Endothelial cell of umbilical vein (primary cell): ENCODE data around the gene SLC15A1. TPM values are rescaled to one million over a fixed set of nuclear protein-coding genes. Genes with fewer than 3 reads are reported as not detected.

ENCODE experiments used
- BruUV-seq: library from RNA; stranded (reverse); fragments of 400-500 nt; replicated peaks from 2 replicates; lab custom pipeline; 2021; lab: Mats Ljungman, UMichigan
- CTCF ChIA-PET: fragments of 300-600, 350-600 bp; sonication (Branson Sonifier 250); formaldehyde crosslinking; loops from one replicate; lab custom pipeline; 2021; ENCODE audit warnings: antibody characterized with exemption, inconsistent platforms; lab: Charles Lee
- POLR2A ChIA-PET: fragments of 300-600, 350-600 bp; sonication (Branson Sonifier 250); formaldehyde crosslinking; loops from one replicate; lab custom pipeline; 2021; ENCODE audit warnings: antibody characterized with exemption, inconsistent platforms; lab: Charles Lee
- DNase-seq: peaks from one replicate; pipeline ENCODE4 v3.0.0-alpha.2; 2011; ENCODE audit warnings: low read depth, low spot score
- FAIRE-seq: peaks from 2 replicates; lab custom pipeline; 2011; peaks lifted over from hg19 to GRCh38; lab: Jason Lieb, UNC
- H2AFZ ChIP-seq: 2 replicates; pipeline ENCODE4 v1.6.0; 2012; ENCODE audit warnings: low read depth, low read length, control low read depth, inconsistent platforms
- H3K27ac ChIP-seq: 2 replicates; pipeline ENCODE4 v1.5.1; 2011; ENCODE audit warnings: low read depth, mild to moderate bottlenecking, control low read depth, low read length, moderate library complexity; ENCODE audit not compliant: insufficient read depth
- H3K27me3 ChIP-seq, 2 experiments: 2 replicates each; pipeline versions ENCODE4 v1.6.0 to v1.6.1; 2011; ENCODE audit warnings: low read length in 2 of 2, mixed read lengths in 1 of 2; ENCODE audit not compliant: control insufficient read depth in 2 of 2, insufficient read depth in 2 of 2
- H3K36me3 ChIP-seq, 2 experiments: 2 replicates in 1 of 2; 3 replicates in 1 of 2; pipeline ENCODE4 v1.5.1; 2011; ENCODE audit warnings: low read length in 2 of 2, mild to moderate bottlenecking in 1 of 2, moderate library complexity in 1 of 2; ENCODE audit not compliant: control insufficient read depth in 2 of 2, insufficient read depth in 2 of 2; ENCODE audit errors: extremely low read depth in 1 of 2
- H3K4me1 ChIP-seq: 3 replicates; pipeline ENCODE4 v1.5.1; 2011; ENCODE audit warnings: mild to moderate bottlenecking, low read length; ENCODE audit not compliant: control insufficient read depth, insufficient read depth; ENCODE audit errors: extremely low read depth
- H3K4me2 ChIP-seq: 2 replicates; pipeline ENCODE4 v1.6.1; 2011; ENCODE audit warnings: low read length, control low read depth, mixed read lengths; ENCODE audit not compliant: insufficient read depth
- H3K4me3 ChIP-seq, 3 experiments: fragments of 200-600 bp in 1 of 3; sonication (generic), shearing (Covaris generic) in 1 of 3; replicated peaks in 1 of 3; 2 replicates each; pipeline ENCODE4 v1.5.1; 2011 to 2016; ENCODE audit warnings: control low read depth in 3 of 3, low read length in 3 of 3, mild to moderate bottlenecking in 2 of 3, inconsistent platforms in 1 of 3, low read depth in 1 of 3, moderate library complexity in 1 of 3; ENCODE audit not compliant: insufficient read depth in 1 of 3
- H3K79me2 ChIP-seq: 2 replicates; pipeline ENCODE4 v1.6.0; 2012; ENCODE audit warnings: low read length, inconsistent platforms; ENCODE audit not compliant: control insufficient read depth, insufficient read depth
- H3K9ac ChIP-seq: replicated peaks from 2 replicates; pipeline ENCODE3; 2011; ENCODE audit warnings: low read length, control low read depth; ENCODE audit not compliant: insufficient read depth; ENCODE audit errors: extremely low read depth
- H3K9me1 ChIP-seq: replicated peaks from 3 replicates; pipeline ENCODE4 v1.6.0; 2011; ENCODE audit warnings: mild to moderate bottlenecking, low read length; ENCODE audit not compliant: control insufficient read depth, insufficient read depth; ENCODE audit errors: extremely low read depth
- H3K9me3 ChIP-seq: replicated peaks from 2 replicates; pipeline ENCODE4 v1.5.1; 2012; ENCODE audit warnings: low read length, inconsistent platforms; ENCODE audit not compliant: control insufficient read depth, insufficient read depth
- H4K20me1 ChIP-seq: replicated peaks from 2 replicates; pipeline ENCODE3; 2011; ENCODE audit warnings: mild to moderate bottlenecking, low read length; ENCODE audit not compliant: control insufficient read depth, insufficient read depth; ENCODE audit errors: extremely low read depth
- CTCF ChIP-seq, 2 donors: IDR thresholded peaks; 1 replicate in 1 of 2; 2 replicates in 1 of 2; pipeline ENCODE4 v1.5.1; 2011; ENCODE audit warnings: low read length in 2 of 2, mild to moderate bottlenecking in 2 of 2, moderate library complexity in 2 of 2, control low read depth in 1 of 2, inconsistent platforms in 1 of 2, low read depth in 1 of 2; ENCODE audit not compliant: insufficient read depth in 1 of 2; ENCODE audit errors: extremely low read depth in 1 of 2
- EZH2 ChIP-seq: IDR thresholded peaks from 2 replicates; pipeline ENCODE4 v1.6.1; 2012; ENCODE audit warnings: borderline replicate concordance, low read depth, mild to moderate bottlenecking, moderate library complexity, low read length, inconsistent platforms; ENCODE audit not compliant: severe bottlenecking
- GATA2 ChIP-seq: IDR thresholded peaks from 2 replicates; pipeline ENCODE4 v1.7.0; 2011; ENCODE audit warnings: low read depth, mild to moderate bottlenecking, moderate library complexity, mixed read lengths, low read length; ENCODE audit not compliant: insufficient read length, insufficient read depth
- JUN ChIP-seq: IDR thresholded peaks from 2 replicates; pipeline ENCODE4 v1.6.1; 2011; ENCODE audit warnings: borderline replicate concordance, low read depth; ENCODE audit not compliant: insufficient read length, insufficient read depth
- MYC ChIP-seq: IDR thresholded peaks from one replicate; pipeline ENCODE4 v1.6.1; 2011; ENCODE audit warnings: mild to moderate bottlenecking, low read depth, low read length
- POLR2A ChIP-seq: IDR thresholded peaks from 2 replicates; pipeline ENCODE4 v1.6.1; 2012; ENCODE audit warnings: low read depth, mild to moderate bottlenecking, control low read depth, low read length
- POLR2AphosphoS5 ChIP-seq: IDR thresholded peaks from 2 replicates; pipeline ENCODE4 v1.6.1; 2012; ENCODE audit warnings: low read depth, mild to moderate bottlenecking, control low read depth, low read length, moderate library complexity; ENCODE audit not compliant: insufficient read depth
- dilution Hi-C: fragments of 300-500 bp; cut with MboI; formaldehyde crosslinking; loops from one replicate; pipeline ENCODE4 v1.15.0; 2019; ENCODE audit warnings: low sequenced_read_pairs; ENCODE audit not compliant: extremely low pct_ligation_motif_present
- intact Hi-C: fragments of 100-400 bp; cut with micrococcal nuclease; formaldehyde crosslinking; loops from one replicate; pipeline ENCODE4 v1.10.0; 2022
- polyA plus RNA-seq, 4 experiments: library from polyadenylated mRNA; depleted of rRNA in 3 of 4; stranded (reverse) in 3 of 4; unstranded in 1 of 4; fragments of >200 nt; gene quantifications; 2 replicates each; pipeline versions ENCODE4 v1.2.1 to v1.2.3, GENCODE V29; 2011 to 2012; ENCODE audit warnings: missing spikeins in 1 of 4
- total RNA-seq: library from RNA; stranded (reverse); gene quantifications from 2 replicates; pipeline ENCODE4 v1.2.3, GENCODE V29; 2021

Gene SLC15A1
- total and polyA plus RNA-seq, 2 donors (not counting 3 experiments of a cell fraction or from before 2014, with no cell fraction given): not detected

- no TSS peak for BruUV-seq
- no peaks in the 10 kb centered on the region for H3K9me1 ChIP-seq
- intact Hi-C loops: no loop called here
- no peaks in the 10 kb centered on the region for H4K20me1 ChIP-seq
- DNase-seq: no peak
- dilution Hi-C loops: no loop called here
- CTCF ChIA-PET: no interaction called here
- no peaks in the 10 kb centered on the region for H3K79me2 ChIP-seq
- no peak overlapping the region for H2AFZ ChIP-seq
- H3K9me3 ChIP-seq: no peaks in the 10 kb centered on the region
- no peak for FAIRE-seq
- no peak overlapping the region for H3K9ac ChIP-seq
- H3K4me2 ChIP-seq: no peak overlapping the region
- no peak overlapping the region for H3K27ac ChIP-seq
- H3K27me3 ChIP-seq: peaks cover 0 to 5% of the 10 kb centered on the region in 2 experiments
- POLR2A ChIA-PET: interaction anchor here (0.7 kb wide), 1 partner anchor 60 kb away, joined by 3 read pairs; no protein-coding TSS in a partner anchor
- H3K4me1 ChIP-seq: no peaks in the 10 kb centered on the region
- no peaks in the 10 kb centered on the region for H3K36me3 ChIP-seq
- H3K4me3 ChIP-seq: no peak overlapping the region
- TF ChIP-seq POLR2A: no peak
- TF ChIP-seq GATA2: no peak
- TF ChIP-seq CTCF (IDR thresholded peaks at IDR 0.05; ENCODE audit: extremely low read depth in 1 of 2, insufficient read depth in 1 of 2, low read depth in 1 of 2, low read length in 2 of 2): no peak
- no peak for TF ChIP-seq MYC
Measured at GRCh38 chr13:98741741-98742435, 10.6 kb downstream of the SLC15A1 start.

GRCh38 chr13:98740131-98740530, 12.3 kb downstream of the SLC15A1 start:
- dilution Hi-C loops: no loop called here
- no TSS peak for BruUV-seq
- H3K4me1 ChIP-seq: no peaks in the 10 kb centered on the region

More at GRCh38 chr13:98740131-98740530, 12.3 kb downstream of the SLC15A1 start:
- Histone ChIP-seq H3K79me2 (no peaks in the 10 kb centered on the region), H3K36me3 (no peaks in the 10 kb centered on the region), H2AFZ (no peak overlapping the region), H3K4me2 (no peak overlapping the region), H3K9ac (no peak overlapping the region), H3K27ac (no peak overlapping the region), H3K27me3 (peaks cover 0 to 5% of the 10 kb centered on the region in 2 experiments), H4K20me1 (no peaks in the 10 kb centered on the region), H3K9me1 (no peaks in the 10 kb centered on the region), H3K9me3 (no peaks in the 10 kb centered on the region), H3K4me3 (no peak overlapping the region)
- DNase-seq: no peak
- POLR2A ChIA-PET: no interaction called here
- FAIRE-seq: no peak
- TF ChIP-seq POLR2AphosphoS5: no peak
- no peak for TF ChIP-seq JUN
- no peak for TF ChIP-seq EZH2
- no peak for TF ChIP-seq GATA2
- no peak for TF ChIP-seq CTCF (IDR thresholded peaks at IDR 0.05; ENCODE audit: extremely low read depth in 1 of 2, insufficient read depth in 1 of 2, low read depth in 1 of 2, low read length in 2 of 2)
- intact Hi-C loops: no loop called here
- CTCF ChIA-PET: interaction anchor here (0.5 kb wide), 1 partner anchor 96 kb away, joined by 3 read pairs; no protein-coding TSS in a partner anchor
